Activated naive CD4-positive, alpha-beta T cell treated with anti-CD3 and anti-CD28 coated beads, Interleukin-2, amount 50 U/mL, for 24 hours (primary cell): Measurements from ENCODE around the gene FAF2.

Experiments used
- H3K27ac Mint-ChIP-seq: one replicate; pipeline ENCODE4 v1.8.0; 2021; ENCODE audit warnings: mild to moderate bottlenecking, mixed read lengths
- H3K27me3 Mint-ChIP-seq: one replicate; pipeline ENCODE4 v1.8.0; 2021; ENCODE audit warnings: mixed read lengths
- H3K36me3 Mint-ChIP-seq: one replicate; pipeline ENCODE4 v1.8.0; 2021; ENCODE audit warnings: mixed read lengths
- H3K4me1 Mint-ChIP-seq: one replicate; pipeline ENCODE4 v1.8.0; 2021; ENCODE audit warnings: mixed read lengths
- H3K4me3 Mint-ChIP-seq: one replicate; pipeline ENCODE4 v1.8.0; 2021; ENCODE audit warnings: mild to moderate bottlenecking, mixed read lengths
- H3K9me3 Mint-ChIP-seq: one replicate; pipeline ENCODE4 v1.8.0; 2021; ENCODE audit warnings: mixed read lengths

FAF2 gene

GRCh38 chr5:176536132-176536901, 88.1 kb downstream of the FAF2 start:
- peaks cover under 1% of the 10 kb centered on the region for H3K36me3 Mint-ChIP-seq

GRCh38 chr5:176536902-176537553, 88.8 kb downstream of the FAF2 start, which contains the start of gene RNF44:
Gene RNF44 (minus strand): TSS chr5:176537402. CDS start chr5:176532472, 4,930 bp downstream.
- peak within 1 kb of the TSS; percentile 99 for H3K27ac Mint-ChIP-seq
- H3K4me3 Mint-ChIP-seq, result peak within 1 kb of the TSS; percentile 98
- H3K36me3 Mint-ChIP-seq, result no peaks in the 10 kb centered on the region
- H3K27me3 Mint-ChIP-seq, result no peaks in the 10 kb centered on the region
- H3K4me1 Mint-ChIP-seq, result peaks cover 68% of the 10 kb centered on the region
- H3K9me3 Mint-ChIP-seq, result no peaks in the 10 kb centered on the region

More at GRCh38 chr5:176536132-176536901, 88.1 kb downstream of the FAF2 start:
- Mint-ChIP-seq H3K4me3 (peak overlapping the region; percentile 98), H3K27ac (peak overlapping the region; percentile 99), H3K27me3 (no peaks in the 10 kb centered on the region), H3K4me1 (peaks cover 67% of the 10 kb centered on the region), H3K9me3 (no peaks in the 10 kb centered on the region)

GRCh38 chr5:176537554-176538229, 89.5 kb downstream of the FAF2 start:
- Mint-ChIP-seq H3K27ac (peak overlapping the region; percentile 98), H3K36me3 (no peaks in the 10 kb centered on the region), H3K9me3 (no peaks in the 10 kb centered on the region), H3K4me1 (peaks cover 74% of the 10 kb centered on the region), H3K27me3 (no peaks in the 10 kb centered on the region), H3K4me3 (peak overlapping the region; percentile 98)

DNA sequence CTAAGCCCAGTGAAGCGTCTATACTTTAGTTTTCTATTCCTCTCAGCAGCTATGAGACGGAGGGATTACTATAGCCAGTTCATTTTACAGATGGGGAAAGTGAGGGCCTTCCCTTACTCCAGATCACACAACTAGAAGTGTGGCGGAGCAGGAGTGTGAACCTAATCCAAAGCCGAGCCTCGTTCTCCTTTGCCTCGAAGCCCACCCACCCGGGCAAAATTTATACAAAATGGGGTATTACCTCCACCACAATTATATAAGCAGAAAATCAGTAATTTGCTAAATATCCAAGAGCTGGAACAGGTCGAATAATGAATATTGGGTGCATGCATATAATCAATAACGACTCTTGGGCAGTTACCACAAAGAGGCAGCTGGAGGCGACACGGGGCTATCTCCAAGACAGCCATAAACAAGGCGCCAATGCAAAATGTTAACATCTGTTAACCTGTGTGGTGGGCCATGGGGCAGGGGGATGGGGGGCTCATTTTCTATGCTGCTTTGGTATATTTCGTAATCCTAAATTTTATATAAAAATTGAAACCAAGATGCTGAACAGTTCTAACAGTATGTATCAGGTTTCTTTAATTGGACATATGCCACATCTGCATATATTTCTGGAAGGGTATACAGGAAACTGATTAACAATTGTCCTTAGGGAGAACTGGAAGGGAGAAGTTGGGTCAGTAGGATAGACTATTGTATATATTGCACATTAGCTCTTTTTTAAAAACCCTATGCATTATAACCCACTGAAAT, 90.2 kb downstream of the FAF2 start:
- Mint-ChIP-seq H3K9me3 (no peaks in the 10 kb centered on the region), H3K4me1 (peaks cover 67% of the 10 kb centered on the region), H3K4me3 (peak overlapping the region; percentile 98), H3K27ac (peak overlapping the region; percentile 98), H3K27me3 (no peaks in the 10 kb centered on the region), H3K36me3 (no peaks in the 10 kb centered on the region)

DNA sequence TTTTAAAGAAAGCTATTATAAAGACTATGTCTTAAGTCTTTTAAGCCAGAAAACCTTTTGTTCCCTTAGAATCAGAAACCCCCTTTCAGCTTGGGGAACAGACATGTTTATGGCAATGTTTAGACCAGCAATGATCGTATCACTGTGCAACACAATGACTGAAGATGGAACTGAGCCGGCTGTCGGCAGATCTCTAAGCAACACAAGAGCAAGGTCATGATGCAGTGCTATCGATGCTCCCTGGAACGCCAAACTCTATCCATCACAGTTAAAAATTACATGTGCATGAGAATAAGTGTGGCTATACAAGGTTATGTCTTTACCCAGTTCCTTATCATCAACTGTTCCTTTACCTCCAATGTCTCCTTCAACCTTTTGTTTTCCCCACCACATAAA, 90.8 kb downstream of the FAF2 start:
- no peak overlapping the region for H3K4me3 Mint-ChIP-seq
- H3K27ac Mint-ChIP-seq, result peak overlapping the region; percentile 68
- H3K9me3 Mint-ChIP-seq, result no peaks in the 10 kb centered on the region
- H3K36me3 Mint-ChIP-seq, result no peaks in the 10 kb centered on the region
- no peaks in the 10 kb centered on the region for H3K27me3 Mint-ChIP-seq
- peaks cover 64% of the 10 kb centered on the region for H3K4me1 Mint-ChIP-seq

DNA sequence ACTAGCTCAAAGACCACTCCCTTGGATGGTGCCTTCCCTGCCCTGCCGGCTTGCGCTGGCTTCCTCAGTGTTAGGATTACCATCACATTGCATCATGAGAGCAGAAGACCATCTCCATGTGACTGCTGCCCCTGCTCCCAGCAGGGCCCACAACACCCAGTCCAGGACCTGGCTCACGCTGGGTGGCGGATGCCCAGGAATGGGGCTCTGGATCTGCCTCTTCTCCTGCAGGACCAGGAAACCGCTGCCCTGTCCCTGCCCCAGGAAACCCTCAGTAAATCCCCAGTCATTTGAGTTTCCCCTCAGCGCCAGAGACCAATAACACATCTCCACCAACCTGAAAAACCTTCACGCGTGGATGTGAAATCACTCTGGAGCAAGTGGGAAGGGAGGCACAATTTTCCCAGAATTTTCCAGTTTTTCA, 92.3 kb downstream of the FAF2 start:
- H3K36me3 Mint-ChIP-seq, result no peaks in the 10 kb centered on the region

GRCh38 chr5:176540956-176541337, 92.8 kb downstream of the FAF2 start:
- peak overlapping the region; percentile 82 for H3K4me3 Mint-ChIP-seq
- no peaks in the 10 kb centered on the region for H3K36me3 Mint-ChIP-seq
- H3K27me3 Mint-ChIP-seq, result no peaks in the 10 kb centered on the region
- peaks cover 68% of the 10 kb centered on the region for H3K4me1 Mint-ChIP-seq
- peak overlapping the region; percentile 57 for H3K27ac Mint-ChIP-seq
- no peaks in the 10 kb centered on the region for H3K9me3 Mint-ChIP-seq

More for the DNA sequence above, 92.3 kb downstream of the FAF2 start:
- no peaks in the 10 kb centered on the region for H3K9me3 Mint-ChIP-seq
- H3K27ac Mint-ChIP-seq, result peak overlapping the region; percentile 73
- H3K4me1 Mint-ChIP-seq, result peaks cover 64% of the 10 kb centered on the region
- peak overlapping the region; percentile 82 for H3K4me3 Mint-ChIP-seq
- H3K27me3 Mint-ChIP-seq, result no peaks in the 10 kb centered on the region

DNA sequence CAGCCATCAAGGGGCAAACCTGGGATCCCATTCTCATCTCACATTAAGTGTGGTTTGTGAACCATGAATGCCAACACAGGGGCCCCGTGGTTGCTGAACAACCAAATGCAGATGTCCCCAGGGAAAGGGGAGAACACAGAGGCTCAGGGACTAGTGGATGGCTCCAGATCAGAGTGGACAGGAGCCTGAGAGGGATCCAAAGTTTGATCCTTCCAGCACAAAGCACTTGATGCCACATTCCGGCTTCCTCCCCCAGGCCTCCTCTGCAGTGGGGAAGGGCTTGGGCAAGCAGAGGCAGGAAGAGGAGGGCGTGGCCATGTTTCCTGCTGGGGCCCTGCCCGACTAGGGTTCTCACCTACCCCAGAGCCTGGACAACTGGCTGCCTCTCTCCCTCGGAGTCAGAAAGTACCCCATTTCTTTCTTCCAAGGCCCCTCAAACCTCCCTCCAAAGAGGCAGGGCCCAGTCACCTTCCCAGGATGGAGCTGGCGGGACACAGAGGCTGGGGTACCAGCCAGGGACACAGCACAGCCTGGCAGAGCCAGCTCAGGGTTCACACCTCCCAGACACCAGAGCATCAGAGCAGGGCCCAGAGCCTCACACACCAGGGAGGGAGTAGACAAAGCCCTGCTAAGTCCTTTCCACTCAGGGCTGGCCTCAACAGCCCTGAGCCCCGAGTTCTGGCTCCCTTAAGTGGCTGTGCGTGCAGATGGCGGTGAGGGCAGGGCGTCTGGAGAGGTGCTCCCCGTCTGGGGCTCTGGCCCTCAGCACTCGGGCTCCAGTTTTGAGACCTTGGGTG, 93.4 kb downstream of the FAF2 start:
- Mint-ChIP-seq H3K36me3 (no peaks in the 10 kb centered on the region), H3K4me1 (peaks cover 71% of the 10 kb centered on the region), H3K9me3 (no peaks in the 10 kb centered on the region), H3K27ac (peak overlapping the region; percentile 57), H3K27me3 (no peaks in the 10 kb centered on the region), H3K4me3 (peak overlapping the region; percentile 82)

DNA sequence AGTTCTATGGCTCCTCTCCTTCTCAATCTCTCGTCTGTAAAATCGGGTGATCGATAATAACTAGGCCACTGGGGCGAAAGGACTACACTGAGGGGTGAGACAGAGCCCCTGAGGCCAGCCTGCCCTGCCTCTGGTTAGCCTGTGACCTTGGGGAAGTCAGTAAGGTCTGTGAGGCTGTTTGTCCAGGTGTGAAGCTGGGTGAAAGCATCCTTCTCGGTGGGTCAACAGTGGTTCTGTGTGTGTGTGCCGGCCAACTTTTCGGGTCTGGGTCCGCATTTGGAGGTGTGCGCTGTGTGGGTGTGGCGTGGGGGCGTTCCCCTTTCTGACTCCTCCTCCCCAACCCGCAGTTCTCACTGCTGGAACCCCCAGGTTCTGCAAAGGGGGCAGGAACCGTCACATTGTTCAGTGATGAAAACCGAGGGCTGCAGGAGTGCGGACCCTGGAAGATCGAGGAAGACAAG, 94.0 kb downstream of the FAF2 start:
- Mint-ChIP-seq H3K9me3 (no peaks in the 10 kb centered on the region), H3K27me3 (no peaks in the 10 kb centered on the region), H3K27ac (peak overlapping the region; percentile 57), H3K4me3 (peak overlapping the region; percentile 82), H3K4me1 (peaks cover 71% of the 10 kb centered on the region), H3K36me3 (no peaks in the 10 kb centered on the region)

DNA sequence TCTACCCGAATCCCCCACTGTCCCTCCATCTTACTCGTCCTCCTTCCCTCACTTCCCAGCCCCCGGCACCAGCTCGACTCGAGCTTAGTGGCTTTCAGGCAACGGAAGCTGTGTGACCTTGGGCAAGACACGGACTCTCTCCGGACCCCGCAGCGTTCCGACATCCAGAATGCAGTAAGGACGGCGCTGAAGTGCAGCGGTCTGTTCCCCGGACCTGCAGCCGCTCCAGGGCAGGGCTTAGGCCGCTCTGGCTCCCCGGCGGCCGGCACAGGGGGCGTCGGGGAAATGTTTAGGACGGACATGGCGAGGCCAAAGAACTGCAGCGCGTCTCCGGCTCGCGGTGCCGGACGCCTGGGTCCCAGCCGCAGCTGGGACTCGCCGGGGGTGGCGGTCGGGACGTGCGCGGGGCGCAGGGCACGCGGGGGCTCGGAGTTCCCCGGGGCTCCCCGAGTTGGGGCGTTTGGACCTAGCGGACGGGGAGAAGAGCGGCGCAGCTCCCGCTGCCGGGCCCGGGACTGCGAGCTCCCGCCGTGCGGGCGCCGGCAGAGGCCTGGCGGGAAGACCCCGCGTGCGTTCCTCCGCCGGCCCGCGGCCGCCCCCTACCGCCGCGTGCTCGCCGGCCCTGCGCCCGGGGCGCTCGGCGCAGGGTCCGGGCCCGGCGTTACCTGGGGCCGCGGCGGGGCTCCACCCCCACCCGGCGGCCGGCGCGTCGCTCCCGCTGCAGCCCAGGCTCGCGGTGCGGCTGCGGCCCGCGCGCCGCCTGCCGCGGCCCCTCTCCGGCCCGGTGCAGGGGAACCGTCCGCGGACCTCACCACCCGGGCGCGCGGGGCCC, 94.6 kb downstream of the FAF2 start:
- Mint-ChIP-seq H3K4me3 (peak overlapping the region; percentile 82), H3K36me3 (no peaks in the 10 kb centered on the region), H3K27me3 (no peaks in the 10 kb centered on the region), H3K4me1 (peaks cover 76% of the 10 kb centered on the region), H3K27ac (peak overlapping the region; percentile 57), H3K9me3 (no peaks in the 10 kb centered on the region)

DNA sequence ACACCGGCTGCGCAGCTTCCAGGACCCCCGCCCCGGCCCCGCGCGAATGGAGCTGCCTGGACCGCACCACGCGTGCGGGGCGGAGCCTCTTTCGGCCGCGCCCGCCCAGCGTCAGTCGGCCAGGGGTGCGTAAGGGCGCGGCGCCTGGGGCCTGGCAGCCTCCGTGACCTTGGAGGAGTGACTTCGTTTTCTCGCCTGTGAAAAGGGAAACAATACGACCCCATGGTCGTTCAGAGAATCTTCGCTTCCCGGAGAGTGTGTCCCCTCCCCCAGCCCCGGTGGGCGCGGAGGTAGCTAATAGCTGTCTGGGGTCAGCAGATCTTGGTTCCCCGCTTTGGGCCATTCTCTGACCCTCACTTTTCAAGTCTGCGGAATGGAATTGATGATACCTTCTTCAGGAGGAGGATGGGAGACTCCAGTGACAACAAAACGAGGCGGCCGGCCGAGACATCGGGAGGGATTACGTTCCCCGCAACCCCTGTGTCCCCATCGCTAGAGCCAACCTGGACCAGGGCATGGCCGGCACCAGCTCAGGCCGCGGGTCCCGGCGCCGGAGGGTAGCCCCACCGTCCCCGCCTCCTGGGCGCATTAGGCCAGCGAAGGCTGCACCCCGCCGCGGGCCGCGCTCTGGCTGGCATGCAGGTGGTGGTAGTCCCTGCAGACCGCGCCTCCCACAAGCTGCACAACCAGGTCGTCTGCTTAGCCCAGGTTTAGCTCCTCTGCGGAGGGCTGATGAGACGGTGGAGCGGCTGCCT, 95.4 kb downstream of the FAF2 start:
- Mint-ChIP-seq H3K9me3 (no peaks in the 10 kb centered on the region), H3K4me3 (peak overlapping the region; percentile 94), H3K36me3 (no peaks in the 10 kb centered on the region), H3K27ac (peak overlapping the region; percentile 94), H3K27me3 (no peaks in the 10 kb centered on the region), H3K4me1 (peaks cover 70% of the 10 kb centered on the region)

DNA sequence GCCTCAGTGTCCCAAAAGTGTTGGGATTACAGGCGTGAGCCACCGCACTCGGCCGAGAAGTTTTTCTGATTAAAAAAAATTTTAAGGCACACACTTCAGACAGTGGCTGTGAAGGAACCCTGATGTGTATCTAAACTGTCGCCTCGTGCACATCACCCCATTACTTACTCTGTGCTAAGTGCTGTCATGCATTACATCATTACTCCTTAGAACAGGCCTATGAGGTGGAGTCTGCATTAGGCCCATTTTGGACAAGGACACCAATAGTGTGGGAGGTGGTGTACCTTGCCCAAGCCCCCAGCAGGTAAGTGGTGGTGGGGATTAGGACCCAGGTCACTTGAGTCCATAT, 97.2 kb downstream of the FAF2 start:
- H3K9me3 Mint-ChIP-seq, result no peaks in the 10 kb centered on the region
- H3K36me3 Mint-ChIP-seq, result no peaks in the 10 kb centered on the region
- H3K27me3 Mint-ChIP-seq, result no peaks in the 10 kb centered on the region
- peaks cover 56% of the 10 kb centered on the region for H3K4me1 Mint-ChIP-seq
- no peak overlapping the region for H3K4me3 Mint-ChIP-seq
- no peak overlapping the region for H3K27ac Mint-ChIP-seq

DNA sequence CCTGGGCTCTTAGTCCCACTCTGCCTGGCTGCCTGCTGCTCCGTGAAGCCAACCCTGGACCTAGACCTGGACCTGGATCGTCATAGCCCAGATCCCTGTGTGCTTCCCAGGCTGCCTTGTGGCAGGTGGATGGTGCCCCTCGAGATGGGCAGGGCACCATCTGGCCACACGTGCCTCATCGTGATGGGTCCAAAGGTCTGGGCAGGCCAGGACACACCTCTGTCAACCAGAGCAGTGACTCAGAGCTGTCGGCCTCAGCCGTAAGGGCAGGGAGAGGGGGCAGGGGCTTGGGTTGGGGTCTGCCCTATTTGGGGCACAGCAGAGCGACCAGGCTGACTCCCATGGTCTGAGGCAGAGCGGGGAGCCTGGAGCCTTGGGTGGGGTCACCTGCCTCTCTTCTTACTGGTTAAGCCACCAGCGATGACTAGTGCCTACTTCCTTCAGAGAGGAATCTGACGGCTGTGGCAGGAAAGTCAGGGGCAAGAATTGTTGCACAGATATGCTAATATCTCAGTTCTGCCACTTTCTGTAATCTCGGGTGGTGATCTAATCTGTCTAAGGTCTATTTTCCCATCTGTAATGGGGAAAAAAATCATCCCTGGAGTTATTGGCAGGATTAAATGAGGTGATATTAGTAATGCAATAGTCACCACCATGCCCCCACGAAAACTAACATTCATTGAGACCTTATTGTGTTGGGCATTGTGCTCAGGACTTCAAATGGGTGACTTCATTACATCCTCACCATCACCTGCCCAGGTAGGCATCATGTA, 97.7 kb downstream of the FAF2 start:
- no peaks in the 10 kb centered on the region for H3K27me3 Mint-ChIP-seq
- H3K4me1 Mint-ChIP-seq, result peaks cover 56% of the 10 kb centered on the region
- no peak overlapping the region for H3K27ac Mint-ChIP-seq
- H3K9me3 Mint-ChIP-seq, result no peaks in the 10 kb centered on the region
- no peaks in the 10 kb centered on the region for H3K36me3 Mint-ChIP-seq
- no peak overlapping the region for H3K4me3 Mint-ChIP-seq
